NCI-H1092 treated with DMSO at 0.1 percent for 48 hours (cell line): ENCODE data around the gene MSL3B.

Experiments used
- DNase-seq: peaks from one replicate; lab custom pipeline; 2025; lab: John Stamatoyannopoulos, UW

The MSL3B gene

DNA sequence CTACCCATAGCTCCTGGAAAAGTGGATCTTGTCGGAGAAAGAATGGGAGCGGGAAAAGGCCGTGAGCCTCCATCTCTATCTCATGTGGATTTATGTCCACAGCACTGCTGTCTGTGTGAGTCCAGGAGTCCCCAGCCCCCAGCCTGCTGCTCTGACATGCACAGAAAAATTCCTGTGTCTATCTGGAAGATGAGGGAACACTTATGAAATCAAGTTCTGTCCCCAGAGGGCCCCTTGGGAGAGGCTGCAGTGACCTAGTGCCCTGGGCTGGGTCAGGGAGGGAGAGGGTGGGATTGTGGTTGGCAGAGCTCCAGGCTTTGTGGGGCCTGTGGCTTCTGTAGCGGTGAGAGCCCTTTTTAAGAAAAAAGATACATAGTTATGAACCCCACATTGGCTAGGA is 51.4 kb downstream of the MSL3B start:
- DNase-seq: no peak

DNA sequence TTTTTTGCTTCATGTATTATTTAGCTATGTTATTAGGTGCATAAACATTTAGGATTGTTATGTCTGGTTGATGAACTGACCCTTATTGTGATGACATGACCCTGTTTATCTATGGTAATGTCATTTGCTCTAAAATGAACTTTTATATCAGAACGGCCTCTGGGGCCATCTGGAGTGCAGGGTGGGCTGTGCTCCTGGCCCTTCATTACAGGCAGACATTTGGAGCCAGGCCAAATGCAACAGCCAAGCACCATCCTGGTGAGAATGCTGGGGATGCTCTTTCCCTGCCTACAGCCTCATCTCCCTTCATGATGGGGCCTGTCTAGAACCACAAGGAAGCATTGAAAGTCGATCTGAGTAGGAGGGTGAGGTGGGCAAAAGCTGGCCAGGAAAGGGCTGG is 51.9 kb downstream of the MSL3B start:
- DNase-seq: no peak

DNA sequence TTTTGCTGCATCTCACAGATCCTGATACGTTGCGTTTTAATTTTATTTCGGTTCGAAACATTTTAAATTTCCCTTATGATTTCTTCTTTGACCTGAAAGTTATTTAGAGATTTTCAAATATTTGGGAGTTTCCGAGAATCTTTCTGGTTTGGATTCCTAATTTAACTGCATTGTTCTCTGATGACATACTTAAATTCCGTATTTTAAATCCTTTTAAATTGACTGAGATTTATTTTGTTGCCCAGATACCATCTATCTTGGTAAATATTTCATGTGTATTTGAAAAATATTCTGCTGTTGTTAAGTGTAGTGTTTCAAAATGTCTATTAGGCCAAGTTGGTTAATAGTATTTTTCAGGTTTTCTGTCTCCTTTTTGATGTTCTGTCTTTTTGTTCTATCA is 52.3 kb downstream of the MSL3B start:
- no peak for DNase-seq
